ENCODE data around the gene CALN1.

The CALN1 gene

DNA sequence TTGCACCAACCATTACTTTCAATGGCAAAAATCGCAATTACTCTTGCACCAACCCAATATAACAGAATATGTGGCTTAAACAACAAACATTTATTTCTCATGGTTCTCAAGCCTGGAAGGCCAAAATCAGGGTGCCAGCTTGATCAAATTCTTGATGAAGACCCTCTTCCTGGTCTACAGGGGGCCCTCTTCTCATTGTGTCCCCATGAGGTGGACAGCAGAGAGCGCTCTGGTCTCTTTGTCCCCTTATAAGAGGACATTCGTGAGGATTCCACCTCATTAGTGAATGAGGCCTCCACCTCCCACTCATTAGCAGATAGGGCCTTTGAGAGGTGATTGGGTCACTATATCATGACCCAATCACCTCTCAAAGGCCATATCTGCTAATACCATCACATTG, 120.0 kb downstream of the CALN1 start (continued):
- TF ChIP-seq, protein P1, sequence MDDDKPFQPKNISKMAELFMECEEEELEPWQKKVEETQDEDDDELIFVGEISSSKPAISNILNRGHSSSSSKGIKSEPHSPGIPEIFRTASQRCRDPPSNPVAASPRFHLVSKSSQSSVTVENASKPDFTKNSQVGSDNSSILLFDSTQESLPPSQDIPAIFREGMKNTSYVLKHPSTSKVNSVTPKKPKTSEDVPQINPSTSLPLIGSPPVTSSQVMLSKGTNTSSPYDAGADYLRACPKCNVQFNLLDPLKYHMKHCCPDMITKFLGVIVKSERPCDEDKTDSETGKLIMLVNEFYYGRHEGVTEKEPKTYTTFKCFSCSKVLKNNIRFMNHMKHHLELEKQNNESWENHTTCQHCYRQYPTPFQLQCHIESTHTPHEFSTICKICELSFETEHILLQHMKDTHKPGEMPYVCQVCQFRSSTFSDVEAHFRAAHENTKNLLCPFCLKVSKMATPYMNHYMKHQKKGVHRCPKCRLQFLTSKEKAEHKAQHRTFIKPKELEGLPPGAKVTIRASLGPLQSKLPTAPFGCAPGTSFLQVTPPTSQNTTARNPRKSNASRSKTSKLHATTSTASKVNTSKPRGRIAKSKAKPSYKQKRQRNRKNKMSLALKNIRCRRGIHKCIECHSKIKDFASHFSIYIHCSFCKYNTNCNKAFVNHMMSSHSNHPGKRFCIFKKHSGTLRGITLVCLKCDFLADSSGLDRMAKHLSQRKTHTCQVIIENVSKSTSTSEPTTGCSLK (tag by site-specific recombination; IDR thresholded peaks at IDR 0.05), result no peak
- TF ChIP-seq SALL2 (tag by site-specific recombination; IDR thresholded peaks at IDR 0.05; ENCODE audit: borderline replicate concordance) (no peak), EGR2 (tag by site-specific recombination; IDR thresholded peaks at IDR 0.05; ENCODE audit: low read depth) (no peak), ZNF664 (tag by site-specific recombination; IDR thresholded peaks at IDR 0.05) (no peak), YY1 (tag by site-specific recombination; IDR thresholded peaks at IDR 0.05) (no peak), ZNF394 (tag by site-specific recombination; IDR thresholded peaks at IDR 0.05; ENCODE audit: borderline replicate concordance) (no peak), ZBTB8A (tag by site-specific recombination; IDR thresholded peaks at IDR 0.05) (no peak)
- TF ChIP-seq, protein P2, sequence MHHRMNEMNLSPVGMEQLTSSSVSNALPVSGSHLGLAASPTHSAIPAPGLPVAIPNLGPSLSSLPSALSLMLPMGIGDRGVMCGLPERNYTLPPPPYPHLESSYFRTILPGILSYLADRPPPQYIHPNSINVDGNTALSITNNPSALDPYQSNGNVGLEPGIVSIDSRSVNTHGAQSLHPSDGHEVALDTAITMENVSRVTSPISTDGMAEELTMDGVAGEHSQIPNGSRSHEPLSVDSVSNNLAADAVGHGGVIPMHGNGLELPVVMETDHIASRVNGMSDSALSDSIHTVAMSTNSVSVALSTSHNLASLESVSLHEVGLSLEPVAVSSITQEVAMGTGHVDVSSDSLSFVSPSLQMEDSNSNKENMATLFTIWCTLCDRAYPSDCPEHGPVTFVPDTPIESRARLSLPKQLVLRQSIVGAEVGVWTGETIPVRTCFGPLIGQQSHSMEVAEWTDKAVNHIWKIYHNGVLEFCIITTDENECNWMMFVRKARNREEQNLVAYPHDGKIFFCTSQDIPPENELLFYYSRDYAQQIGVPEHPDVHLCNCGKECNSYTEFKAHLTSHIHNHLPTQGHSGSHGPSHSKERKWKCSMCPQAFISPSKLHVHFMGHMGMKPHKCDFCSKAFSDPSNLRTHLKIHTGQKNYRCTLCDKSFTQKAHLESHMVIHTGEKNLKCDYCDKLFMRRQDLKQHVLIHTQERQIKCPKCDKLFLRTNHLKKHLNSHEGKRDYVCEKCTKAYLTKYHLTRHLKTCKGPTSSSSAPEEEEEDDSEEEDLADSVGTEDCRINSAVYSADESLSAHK (tag by site-specific recombination; IDR thresholded peaks at IDR 0.05), result no peak

DNA sequence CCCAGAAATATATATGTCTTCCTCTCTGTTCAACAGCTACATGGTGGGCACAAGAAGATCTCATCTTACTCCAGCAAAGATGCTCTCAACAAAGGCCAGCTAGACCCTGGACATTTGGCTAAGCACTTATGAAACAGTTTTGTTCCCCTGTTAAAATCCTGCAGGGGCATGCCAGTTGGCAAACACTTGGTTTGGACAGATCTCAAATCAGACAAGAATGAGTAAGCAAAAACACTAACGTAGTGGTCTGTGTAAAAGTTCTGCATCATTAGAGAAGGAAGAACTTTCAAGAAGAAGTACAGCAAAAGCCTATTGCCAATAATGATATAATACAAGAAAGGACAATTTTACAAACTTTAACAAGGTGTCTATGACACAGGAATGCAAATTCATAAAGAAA, 125.6 kb downstream of the CALN1 start:
- H3K4me1 ChIP-seq (ENCODE audit: control insufficient read depth, insufficient read depth, low read length), result no peaks in the 10 kb centered on the region
- POLR2A ChIA-PET, result no interaction called here
- CTCF ChIA-PET, result no interaction called here

More for the DNA sequence above, 125.6 kb downstream of the CALN1 start:
- H3K36me3 ChIP-seq (ENCODE audit: control insufficient read depth in 2 of 2, insufficient read depth in 1 of 2, low read length in 2 of 2), result no peaks in the 10 kb centered on the region
- H3K27ac ChIP-seq (ENCODE audit: extremely low read depth, low read depth, low read length), result no peak overlapping the region
- no peak overlapping the region for H3K4me3 ChIP-seq (ENCODE audit: low read depth, low read length)
- no peaks in the 10 kb centered on the region for H3K9me3 ChIP-seq (ENCODE audit: control insufficient read depth, insufficient read depth, low read depth, low read length)
- no peak for TF ChIP-seq ZNF776 (tag by site-specific recombination; IDR thresholded peaks at IDR 0.05; ENCODE audit: borderline replicate concordance)
- TF ChIP-seq ZNF404 (tag by site-specific recombination; IDR thresholded peaks at IDR 0.05), result no peak
- TF ChIP-seq, protein P3, sequence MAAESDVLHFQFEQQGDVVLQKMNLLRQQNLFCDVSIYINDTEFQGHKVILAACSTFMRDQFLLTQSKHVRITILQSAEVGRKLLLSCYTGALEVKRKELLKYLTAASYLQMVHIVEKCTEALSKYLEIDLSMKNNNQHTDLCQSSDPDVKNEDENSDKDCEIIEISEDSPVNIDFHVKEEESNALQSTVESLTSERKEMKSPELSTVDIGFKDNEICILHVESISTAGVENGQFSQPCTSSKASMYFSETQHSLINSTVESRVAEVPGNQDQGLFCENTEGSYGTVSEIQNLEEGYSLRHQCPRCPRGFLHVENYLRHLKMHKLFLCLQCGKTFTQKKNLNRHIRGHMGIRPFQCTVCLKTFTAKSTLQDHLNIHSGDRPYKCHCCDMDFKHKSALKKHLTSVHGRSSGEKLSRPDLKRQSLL (tag by site-specific recombination; IDR thresholded peaks at IDR 0.05), result no peak
- TF ChIP-seq ZNF658 (tag by site-specific recombination; IDR thresholded peaks at IDR 0.05), result no peak
- TF ChIP-seq ZNF112 (tag by site-specific recombination; IDR thresholded peaks at IDR 0.05), result no peak
- no peak for TF ChIP-seq SALL2 (tag by site-specific recombination; IDR thresholded peaks at IDR 0.05; ENCODE audit: borderline replicate concordance)
- TF ChIP-seq, protein P4, sequence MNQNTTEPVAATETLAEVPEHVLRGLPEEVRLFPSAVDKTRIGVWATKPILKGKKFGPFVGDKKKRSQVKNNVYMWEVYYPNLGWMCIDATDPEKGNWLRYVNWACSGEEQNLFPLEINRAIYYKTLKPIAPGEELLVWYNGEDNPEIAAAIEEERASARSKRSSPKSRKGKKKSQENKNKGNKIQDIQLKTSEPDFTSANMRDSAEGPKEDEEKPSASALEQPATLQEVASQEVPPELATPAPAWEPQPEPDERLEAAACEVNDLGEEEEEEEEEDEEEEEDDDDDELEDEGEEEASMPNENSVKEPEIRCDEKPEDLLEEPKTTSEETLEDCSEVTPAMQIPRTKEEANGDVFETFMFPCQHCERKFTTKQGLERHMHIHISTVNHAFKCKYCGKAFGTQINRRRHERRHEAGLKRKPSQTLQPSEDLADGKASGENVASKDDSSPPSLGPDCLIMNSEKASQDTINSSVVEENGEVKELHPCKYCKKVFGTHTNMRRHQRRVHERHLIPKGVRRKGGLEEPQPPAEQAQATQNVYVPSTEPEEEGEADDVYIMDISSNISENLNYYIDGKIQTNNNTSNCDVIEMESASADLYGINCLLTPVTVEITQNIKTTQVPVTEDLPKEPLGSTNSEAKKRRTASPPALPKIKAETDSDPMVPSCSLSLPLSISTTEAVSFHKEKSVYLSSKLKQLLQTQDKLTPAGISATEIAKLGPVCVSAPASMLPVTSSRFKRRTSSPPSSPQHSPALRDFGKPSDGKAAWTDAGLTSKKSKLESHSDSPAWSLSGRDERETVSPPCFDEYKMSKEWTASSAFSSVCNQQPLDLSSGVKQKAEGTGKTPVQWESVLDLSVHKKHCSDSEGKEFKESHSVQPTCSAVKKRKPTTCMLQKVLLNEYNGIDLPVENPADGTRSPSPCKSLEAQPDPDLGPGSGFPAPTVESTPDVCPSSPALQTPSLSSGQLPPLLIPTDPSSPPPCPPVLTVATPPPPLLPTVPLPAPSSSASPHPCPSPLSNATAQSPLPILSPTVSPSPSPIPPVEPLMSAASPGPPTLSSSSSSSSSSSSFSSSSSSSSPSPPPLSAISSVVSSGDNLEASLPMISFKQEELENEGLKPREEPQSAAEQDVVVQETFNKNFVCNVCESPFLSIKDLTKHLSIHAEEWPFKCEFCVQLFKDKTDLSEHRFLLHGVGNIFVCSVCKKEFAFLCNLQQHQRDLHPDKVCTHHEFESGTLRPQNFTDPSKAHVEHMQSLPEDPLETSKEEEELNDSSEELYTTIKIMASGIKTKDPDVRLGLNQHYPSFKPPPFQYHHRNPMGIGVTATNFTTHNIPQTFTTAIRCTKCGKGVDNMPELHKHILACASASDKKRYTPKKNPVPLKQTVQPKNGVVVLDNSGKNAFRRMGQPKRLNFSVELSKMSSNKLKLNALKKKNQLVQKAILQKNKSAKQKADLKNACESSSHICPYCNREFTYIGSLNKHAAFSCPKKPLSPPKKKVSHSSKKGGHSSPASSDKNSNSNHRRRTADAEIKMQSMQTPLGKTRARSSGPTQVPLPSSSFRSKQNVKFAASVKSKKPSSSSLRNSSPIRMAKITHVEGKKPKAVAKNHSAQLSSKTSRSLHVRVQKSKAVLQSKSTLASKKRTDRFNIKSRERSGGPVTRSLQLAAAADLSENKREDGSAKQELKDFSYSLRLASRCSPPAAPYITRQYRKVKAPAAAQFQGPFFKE (tag by site-specific recombination; IDR thresholded peaks at IDR 0.05; ENCODE audit: borderline replicate concordance), result no peak
- no peak for TF ChIP-seq ZNF433 (tag by site-specific recombination; IDR thresholded peaks at IDR 0.05; ENCODE audit: low read depth)
- TF ChIP-seq ZNF426 (tag by site-specific recombination; IDR thresholded peaks at IDR 0.05), result no peak
- TF ChIP-seq ZNF660 (tag by site-specific recombination; IDR thresholded peaks at IDR 0.05), result no peak
